Measurements from ENCODE around the gene FRAS1.

The FRAS1 gene

GRCh38 chr4:78210694-78211410, 153.7 kb downstream of the FRAS1 start:
- no peak for DNase-seq (ENCODE audit: low spot score in 2 of 2)
- Mint-ChIP-seq H3K9me3 (no peaks in the 10 kb centered on the region), H3K27me3 (peaks cover 7% of the 10 kb centered on the region), H3K4me3 (no peak overlapping the region), H3K27ac (no peak overlapping the region), H3K36me3 (no peaks in the 10 kb centered on the region), H3K4me1 (no peaks in the 10 kb centered on the region)
- ATAC-seq (ENCODE audit: low read depth): no peak

- Mint-ChIP-seq H3K4me3 (no peak overlapping the region), H3K27me3 (peaks cover 3% of the 10 kb centered on the region), H3K36me3 (no peaks in the 10 kb centered on the region), H3K27ac (no peak overlapping the region), H3K9me3 (no peaks in the 10 kb centered on the region), H3K4me1 (no peaks in the 10 kb centered on the region)
- ATAC-seq (ENCODE audit: low read depth): no peak
- no peak for DNase-seq (ENCODE audit: low spot score in 2 of 2)
Measured at GRCh38 chr4:78213218-78213617, 156.1 kb downstream of the FRAS1 start.

DNA sequence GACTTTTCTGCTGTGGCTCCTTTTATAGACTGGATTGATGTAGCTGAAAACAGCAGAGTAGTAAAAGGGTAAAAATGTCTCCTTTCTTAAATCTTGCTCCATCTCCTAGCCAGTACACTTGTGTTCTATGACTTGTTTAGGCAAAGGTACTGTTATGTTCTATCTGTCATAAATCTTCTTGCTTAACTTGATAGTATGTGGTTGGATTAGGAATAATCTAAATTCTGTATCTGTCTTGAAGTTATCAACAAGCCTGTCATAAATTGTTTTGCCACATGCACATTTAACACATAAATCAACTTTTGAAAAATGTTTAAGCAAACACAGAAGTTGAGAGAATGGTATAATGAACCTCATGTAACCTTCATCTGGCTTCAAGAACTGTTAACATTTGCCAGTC, 157.0 kb downstream of the FRAS1 start:
- no peak for ATAC-seq (ENCODE audit: low read depth)
- peaks cover 2% of the 10 kb centered on the region for H3K27me3 Mint-ChIP-seq
- DNase-seq (ENCODE audit: low spot score in 2 of 2): no peak
- H3K4me1 Mint-ChIP-seq: no peaks in the 10 kb centered on the region
- no peak overlapping the region for H3K4me3 Mint-ChIP-seq
- H3K36me3 Mint-ChIP-seq: no peaks in the 10 kb centered on the region
- H3K27ac Mint-ChIP-seq: no peak overlapping the region
- no peaks in the 10 kb centered on the region for H3K9me3 Mint-ChIP-seq

- H3K9me3 Mint-ChIP-seq: no peaks in the 10 kb centered on the region
- no peak overlapping the region for H3K27ac Mint-ChIP-seq
- ATAC-seq (ENCODE audit: low read depth) (no peak), DNase-seq (ENCODE audit: low spot score in 2 of 2) (no peak)
- no peaks in the 10 kb centered on the region for H3K4me1 Mint-ChIP-seq
- no peaks in the 10 kb centered on the region for H3K27me3 Mint-ChIP-seq
- no peaks in the 10 kb centered on the region for H3K36me3 Mint-ChIP-seq
- no peak overlapping the region for H3K4me3 Mint-ChIP-seq
Measured at GRCh38 chr4:78217557-78217956, 160.4 kb downstream of the FRAS1 start.

- Mint-ChIP-seq H3K4me3 (no peak overlapping the region), H3K4me1 (no peaks in the 10 kb centered on the region), H3K27me3 (no peaks in the 10 kb centered on the region), H3K27ac (no peak overlapping the region), H3K9me3 (no peaks in the 10 kb centered on the region), H3K36me3 (no peaks in the 10 kb centered on the region)
- no peak for ATAC-seq (ENCODE audit: low read depth)
- DNase-seq (ENCODE audit: low spot score in 2 of 2): no peak
Measured at GRCh38 chr4:78218260-78218659, 161.1 kb downstream of the FRAS1 start.

- H3K9me3 Mint-ChIP-seq: no peaks in the 10 kb centered on the region
- no peaks in the 10 kb centered on the region for H3K4me1 Mint-ChIP-seq
- H3K27me3 Mint-ChIP-seq: no peaks in the 10 kb centered on the region
- H3K4me3 Mint-ChIP-seq: no peak overlapping the region
- DNase-seq (ENCODE audit: low spot score in 2 of 2) (no peak), ATAC-seq (ENCODE audit: low read depth) (no peak)
- H3K36me3 Mint-ChIP-seq: no peaks in the 10 kb centered on the region
- no peak overlapping the region for H3K27ac Mint-ChIP-seq
Measured at GRCh38 chr4:78219825-78220224, 162.7 kb downstream of the FRAS1 start.

DNA sequence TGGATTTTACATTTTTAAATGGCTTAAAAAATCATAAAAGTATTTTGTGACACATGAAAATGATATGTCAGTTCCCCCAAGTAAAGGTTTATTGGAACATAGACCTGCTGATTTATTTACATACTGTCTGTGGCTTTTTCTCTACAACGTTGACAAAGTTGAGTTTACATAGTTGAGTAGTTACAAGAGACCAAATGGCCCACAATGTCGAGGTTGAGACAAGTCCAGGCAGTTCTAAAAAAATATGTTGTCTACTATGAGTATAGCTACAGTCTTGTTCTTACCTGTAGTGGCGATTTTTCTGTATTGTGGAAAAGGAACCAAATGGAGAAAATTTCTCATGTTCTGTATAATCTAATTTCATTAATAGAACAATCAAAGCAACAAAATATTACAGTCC, 163.2 kb downstream of the FRAS1 start:
- H3K36me3 Mint-ChIP-seq: no peaks in the 10 kb centered on the region
- H3K9me3 Mint-ChIP-seq: no peaks in the 10 kb centered on the region
- ATAC-seq (ENCODE audit: low read depth) (no peak), DNase-seq (ENCODE audit: low spot score in 2 of 2) (no peak)
- no peaks in the 10 kb centered on the region for H3K27me3 Mint-ChIP-seq
- H3K4me1 Mint-ChIP-seq: no peaks in the 10 kb centered on the region
- no peak overlapping the region for H3K27ac Mint-ChIP-seq
- H3K4me3 Mint-ChIP-seq: no peak overlapping the region

GRCh38 chr4:78222575-78223186, 165.6 kb downstream of the FRAS1 start:
- no peak overlapping the region for H3K27ac Mint-ChIP-seq
- H3K27me3 Mint-ChIP-seq: peaks cover 2% of the 10 kb centered on the region
- ATAC-seq (ENCODE audit: low read depth): no peak
- H3K9me3 Mint-ChIP-seq: peaks cover 6% of the 10 kb centered on the region
- no peaks in the 10 kb centered on the region for H3K4me1 Mint-ChIP-seq
- peaks cover 3% of the 10 kb centered on the region for H3K36me3 Mint-ChIP-seq
- H3K4me3 Mint-ChIP-seq: no peak overlapping the region
- DNase-seq (ENCODE audit: low spot score in 2 of 2): no peak

DNA sequence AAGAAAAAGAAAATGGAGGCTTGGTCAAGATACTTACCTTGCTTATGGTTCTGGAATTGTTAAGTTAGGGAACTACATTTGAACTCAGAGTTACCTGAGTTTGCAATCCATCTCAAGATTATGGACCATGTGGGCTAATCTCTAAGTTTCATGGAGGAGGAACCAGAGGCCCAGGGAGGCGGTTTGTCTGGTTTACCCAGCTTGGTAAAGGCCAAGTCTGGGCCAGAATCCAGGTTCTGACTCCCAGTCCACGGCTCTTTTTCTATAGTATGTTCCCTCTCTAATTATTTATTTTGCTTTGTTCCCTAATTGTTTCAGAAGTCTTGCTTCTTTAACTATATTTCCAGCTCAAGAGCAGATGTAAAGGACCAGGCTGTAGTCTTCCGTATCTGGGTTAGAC, 168.1 kb downstream of the FRAS1 start:
- Mint-ChIP-seq H3K27ac (no peak overlapping the region), H3K36me3 (peaks cover 3% of the 10 kb centered on the region), H3K4me3 (no peak overlapping the region), H3K27me3 (peaks cover 4% of the 10 kb centered on the region), H3K4me1 (no peaks in the 10 kb centered on the region), H3K9me3 (peaks cover 6% of the 10 kb centered on the region)
- DNase-seq (ENCODE audit: low spot score in 2 of 2) (no peak), ATAC-seq (ENCODE audit: low read depth) (no peak)

DNA sequence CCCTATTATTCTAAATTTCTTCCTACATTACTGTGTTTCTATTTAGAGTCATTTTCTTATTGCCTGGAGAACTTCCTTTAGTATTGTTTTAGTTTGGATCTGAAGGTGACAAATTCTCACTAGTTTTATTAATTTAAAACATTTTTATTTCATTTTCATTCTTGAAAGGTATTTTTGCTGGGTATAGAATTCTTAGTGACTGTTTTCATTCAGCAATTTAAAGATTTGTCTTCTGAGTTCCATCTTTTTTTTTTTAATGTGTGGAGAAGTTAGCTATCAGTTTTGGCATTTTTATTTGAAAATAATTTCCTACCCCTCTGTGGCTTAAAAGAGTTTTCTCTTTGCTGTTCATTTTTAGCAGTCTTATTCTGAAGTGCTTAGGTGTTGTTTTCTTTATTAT, 169.2 kb downstream of the FRAS1 start:
- ATAC-seq (ENCODE audit: low read depth): no peak
- H3K4me3 Mint-ChIP-seq: no peak overlapping the region
- H3K9me3 Mint-ChIP-seq: peaks cover 6% of the 10 kb centered on the region
- peaks cover 3% of the 10 kb centered on the region for H3K36me3 Mint-ChIP-seq
- H3K27ac Mint-ChIP-seq: no peak overlapping the region
- H3K4me1 Mint-ChIP-seq: no peaks in the 10 kb centered on the region
- peaks cover 4% of the 10 kb centered on the region for H3K27me3 Mint-ChIP-seq
- no peak for DNase-seq (ENCODE audit: low spot score in 2 of 2)

GRCh38 chr4:78227411-78228057, 170.4 kb downstream of the FRAS1 start:
- ATAC-seq (ENCODE audit: low read depth) (no peak), DNase-seq (ENCODE audit: low spot score in 2 of 2) (no peak)
- no peak overlapping the region for H3K4me3 Mint-ChIP-seq
- H3K36me3 Mint-ChIP-seq: peaks cover 3% of the 10 kb centered on the region
- no peak overlapping the region for H3K27ac Mint-ChIP-seq
- H3K27me3 Mint-ChIP-seq: peaks cover 4% of the 10 kb centered on the region
- peaks cover 6% of the 10 kb centered on the region for H3K9me3 Mint-ChIP-seq
- H3K4me1 Mint-ChIP-seq: no peaks in the 10 kb centered on the region

- H3K27ac Mint-ChIP-seq: no peak overlapping the region
- DNase-seq (ENCODE audit: low spot score in 2 of 2): no peak
- no peaks in the 10 kb centered on the region for H3K4me1 Mint-ChIP-seq
- H3K9me3 Mint-ChIP-seq: no peaks in the 10 kb centered on the region
- ATAC-seq (ENCODE audit: low read depth): no peak
- H3K36me3 Mint-ChIP-seq: no peaks in the 10 kb centered on the region
- H3K27me3 Mint-ChIP-seq: peaks cover 4% of the 10 kb centered on the region
- no peak overlapping the region for H3K4me3 Mint-ChIP-seq
Measured at GRCh38 chr4:78235800-78236199, 178.7 kb downstream of the FRAS1 start.

DNA sequence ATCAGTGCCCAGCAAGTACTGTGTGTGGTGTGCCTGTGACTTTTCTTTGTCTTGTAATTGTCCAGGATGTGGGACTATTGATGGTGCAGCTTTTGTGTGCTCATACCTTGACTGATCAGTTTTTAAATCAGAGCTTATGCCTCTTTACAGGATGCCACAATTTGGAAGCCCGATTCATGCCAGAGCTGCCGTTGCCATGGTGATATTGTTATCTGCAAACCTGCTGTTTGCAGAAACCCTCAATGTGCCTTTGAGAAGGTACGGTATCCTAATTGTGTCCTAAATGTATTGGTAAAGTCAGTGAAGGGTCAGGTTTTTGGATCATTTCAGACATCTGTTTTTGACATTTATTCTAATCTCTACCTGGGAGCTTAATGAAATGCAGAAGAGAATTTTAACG, 180.2 kb downstream of the FRAS1 start:
- DNase-seq (ENCODE audit: low spot score in 2 of 2): no peak
- Mint-ChIP-seq H3K27me3 (peaks cover 4% of the 10 kb centered on the region), H3K4me3 (no peak overlapping the region), H3K36me3 (no peaks in the 10 kb centered on the region), H3K4me1 (no peaks in the 10 kb centered on the region), H3K9me3 (no peaks in the 10 kb centered on the region), H3K27ac (no peak overlapping the region)
- no peak for ATAC-seq (ENCODE audit: low read depth)

DNA sequence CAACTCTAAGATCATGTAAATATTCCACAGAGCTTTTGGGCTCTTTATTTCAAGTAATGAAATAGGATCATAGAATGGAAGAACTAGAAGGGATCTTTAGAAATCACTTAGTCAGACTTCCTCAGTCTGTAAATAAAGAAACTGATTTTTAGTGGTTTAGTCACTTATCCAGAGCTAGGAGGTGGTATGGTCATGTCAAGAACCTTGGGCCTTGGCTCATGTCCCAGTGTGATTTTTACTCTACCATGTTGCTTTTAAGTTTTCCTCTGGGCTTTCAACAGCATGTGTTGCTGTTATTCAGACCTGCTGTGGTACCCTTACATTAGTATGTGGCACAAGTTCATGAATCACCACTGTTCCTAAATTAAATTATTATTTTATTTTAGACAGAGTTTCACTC, 184.9 kb downstream of the FRAS1 start:
- H3K36me3 Mint-ChIP-seq: no peaks in the 10 kb centered on the region
- H3K9me3 Mint-ChIP-seq: no peaks in the 10 kb centered on the region
- H3K27me3 Mint-ChIP-seq: peaks cover 3% of the 10 kb centered on the region
- H3K4me3 Mint-ChIP-seq: no peak overlapping the region
- no peaks in the 10 kb centered on the region for H3K4me1 Mint-ChIP-seq
- H3K27ac Mint-ChIP-seq: no peak overlapping the region
- DNase-seq (ENCODE audit: low spot score in 2 of 2) (no peak), ATAC-seq (ENCODE audit: low read depth) (no peak)

All from memory B cell (primary cell).